Measurements from ENCODE around the gene GTF2A1L. TPM values are rescaled to one million over a fixed set of nuclear protein-coding genes. Genes with fewer than 3 reads are reported as not detected.

GTF2A1L gene, protein sequence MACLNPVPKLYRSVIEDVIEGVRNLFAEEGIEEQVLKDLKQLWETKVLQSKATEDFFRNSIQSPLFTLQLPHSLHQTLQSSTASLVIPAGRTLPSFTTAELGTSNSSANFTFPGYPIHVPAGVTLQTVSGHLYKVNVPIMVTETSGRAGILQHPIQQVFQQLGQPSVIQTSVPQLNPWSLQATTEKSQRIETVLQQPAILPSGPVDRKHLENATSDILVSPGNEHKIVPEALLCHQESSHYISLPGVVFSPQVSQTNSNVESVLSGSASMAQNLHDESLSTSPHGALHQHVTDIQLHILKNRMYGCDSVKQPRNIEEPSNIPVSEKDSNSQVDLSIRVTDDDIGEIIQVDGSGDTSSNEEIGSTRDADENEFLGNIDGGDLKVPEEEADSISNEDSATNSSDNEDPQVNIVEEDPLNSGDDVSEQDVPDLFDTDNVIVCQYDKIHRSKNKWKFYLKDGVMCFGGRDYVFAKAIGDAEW
- not detected for total RNA-seq (ENCODE audit: unreplicated experiment)
- long read RNA-seq: 0 reads

DNA sequence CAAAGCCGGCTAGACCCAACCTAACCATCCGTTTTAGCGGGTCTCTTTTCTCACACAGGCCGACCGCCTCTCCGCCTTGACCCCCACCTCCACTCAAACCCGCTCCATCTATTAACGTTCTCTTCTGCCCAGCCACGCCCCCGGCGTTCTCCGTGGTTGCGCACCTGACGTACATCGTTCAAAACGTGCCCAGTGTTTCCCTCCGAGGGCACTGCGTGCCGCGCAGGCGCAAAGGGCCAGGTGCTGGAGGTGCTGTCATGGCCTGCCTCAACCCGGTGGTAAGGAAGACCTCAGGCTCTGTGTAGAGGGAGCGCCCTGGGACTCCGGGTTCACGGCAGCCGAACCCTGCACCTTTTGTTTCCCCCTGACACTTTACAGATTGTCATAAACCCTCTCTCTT lies at the start of gene GTF2A1L:
Gene GTF2A1L, plus strand, starts transcription at position 239 of the 400 bp plus-strand sequence. Its CDS starts 19 bp downstream, at position 258.
- no peaks in the 10 kb centered on the region for H3K4me1 Mint-ChIP-seq (ENCODE audit: unreplicated experiment)
- H3K27ac Mint-ChIP-seq (ENCODE audit: unreplicated experiment): no peak within 1 kb of the TSS
- no peak for DNase-seq (ENCODE audit: low spot score)
- H3K9me3 Mint-ChIP-seq (ENCODE audit: unreplicated experiment): no peaks in the 10 kb centered on the region
- H3K4me3 Mint-ChIP-seq (ENCODE audit: unreplicated experiment): no peak within 1 kb of the TSS
- TF ChIP-seq, protein P1, sequence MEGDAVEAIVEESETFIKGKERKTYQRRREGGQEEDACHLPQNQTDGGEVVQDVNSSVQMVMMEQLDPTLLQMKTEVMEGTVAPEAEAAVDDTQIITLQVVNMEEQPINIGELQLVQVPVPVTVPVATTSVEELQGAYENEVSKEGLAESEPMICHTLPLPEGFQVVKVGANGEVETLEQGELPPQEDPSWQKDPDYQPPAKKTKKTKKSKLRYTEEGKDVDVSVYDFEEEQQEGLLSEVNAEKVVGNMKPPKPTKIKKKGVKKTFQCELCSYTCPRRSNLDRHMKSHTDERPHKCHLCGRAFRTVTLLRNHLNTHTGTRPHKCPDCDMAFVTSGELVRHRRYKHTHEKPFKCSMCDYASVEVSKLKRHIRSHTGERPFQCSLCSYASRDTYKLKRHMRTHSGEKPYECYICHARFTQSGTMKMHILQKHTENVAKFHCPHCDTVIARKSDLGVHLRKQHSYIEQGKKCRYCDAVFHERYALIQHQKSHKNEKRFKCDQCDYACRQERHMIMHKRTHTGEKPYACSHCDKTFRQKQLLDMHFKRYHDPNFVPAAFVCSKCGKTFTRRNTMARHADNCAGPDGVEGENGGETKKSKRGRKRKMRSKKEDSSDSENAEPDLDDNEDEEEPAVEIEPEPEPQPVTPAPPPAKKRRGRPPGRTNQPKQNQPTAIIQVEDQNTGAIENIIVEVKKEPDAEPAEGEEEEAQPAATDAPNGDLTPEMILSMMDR (IDR thresholded peaks at IDR 0.05; ENCODE audit: unreplicated experiment): no peak
- peaks cover 1% of the 10 kb centered on the region for H3K27me3 Mint-ChIP-seq (ENCODE audit: unreplicated experiment)
- peaks cover 5% of the 10 kb centered on the region for H3K36me3 Mint-ChIP-seq (ENCODE audit: low read depth, unreplicated experiment)

DNA sequence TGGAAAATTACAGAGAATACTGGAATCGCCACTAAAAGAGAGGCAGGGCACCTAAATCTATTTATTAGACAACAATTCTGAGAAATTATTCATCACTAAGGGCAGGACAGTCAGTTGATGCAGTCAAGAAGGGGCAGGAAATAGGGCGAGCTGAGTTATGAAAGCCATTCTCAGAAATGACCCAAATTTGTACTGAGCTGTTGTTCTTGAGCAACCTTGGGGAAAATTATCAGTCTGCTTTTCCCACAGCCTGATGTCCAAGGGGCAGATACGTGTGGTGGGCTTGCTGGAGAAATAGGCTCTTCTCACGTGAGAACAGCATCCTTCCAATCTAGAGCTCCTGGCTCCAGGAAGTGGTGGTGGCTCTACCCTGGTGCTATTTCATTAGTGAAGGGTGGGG lies 49.1 kb upstream of the GTF2A1L start:
- TF ChIP-seq, protein P1 (IDR thresholded peaks at IDR 0.05; ENCODE audit: unreplicated experiment): no peak
- no peaks in the 10 kb centered on the region for H3K9me3 Mint-ChIP-seq (ENCODE audit: unreplicated experiment)
- no peaks in the 10 kb centered on the region for H3K27me3 Mint-ChIP-seq (ENCODE audit: unreplicated experiment)
- H3K36me3 Mint-ChIP-seq (ENCODE audit: low read depth, unreplicated experiment): no peaks in the 10 kb centered on the region
- H3K27ac Mint-ChIP-seq (ENCODE audit: unreplicated experiment): no peak overlapping the region
- no peak for DNase-seq (ENCODE audit: low spot score)
- no peak overlapping the region for H3K4me3 Mint-ChIP-seq (ENCODE audit: unreplicated experiment)
- no peaks in the 10 kb centered on the region for H3K4me1 Mint-ChIP-seq (ENCODE audit: unreplicated experiment)

DNA sequence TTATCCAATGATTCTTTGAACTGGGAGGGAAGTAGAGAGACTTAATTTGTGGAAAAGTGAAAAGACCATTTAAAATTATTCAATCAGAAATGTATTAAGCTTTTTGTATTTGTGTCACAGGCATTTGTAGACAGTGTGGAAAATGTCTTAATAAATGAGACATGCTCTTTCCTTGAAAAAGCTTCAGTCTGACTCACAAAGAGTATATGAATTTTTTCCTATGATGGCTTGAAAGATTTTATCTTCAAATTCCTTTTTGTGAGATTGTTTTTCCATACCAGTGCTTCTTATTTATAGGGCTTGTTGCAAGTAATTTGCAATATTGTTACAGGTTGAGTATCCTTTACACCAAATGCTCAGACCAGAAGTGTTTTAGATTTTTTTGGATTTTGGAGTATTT lies 48.2 kb upstream of the GTF2A1L start:
- Mint-ChIP-seq H3K9me3 (ENCODE audit: unreplicated experiment) (no peaks in the 10 kb centered on the region), H3K4me3 (ENCODE audit: unreplicated experiment) (no peak overlapping the region), H3K36me3 (ENCODE audit: low read depth, unreplicated experiment) (no peaks in the 10 kb centered on the region), H3K27me3 (ENCODE audit: unreplicated experiment) (no peaks in the 10 kb centered on the region), H3K4me1 (ENCODE audit: unreplicated experiment) (no peaks in the 10 kb centered on the region), H3K27ac (ENCODE audit: unreplicated experiment) (no peak overlapping the region)
- DNase-seq (ENCODE audit: low spot score): no peak
- TF ChIP-seq, protein P1 (IDR thresholded peaks at IDR 0.05; ENCODE audit: unreplicated experiment): no peak

DNA sequence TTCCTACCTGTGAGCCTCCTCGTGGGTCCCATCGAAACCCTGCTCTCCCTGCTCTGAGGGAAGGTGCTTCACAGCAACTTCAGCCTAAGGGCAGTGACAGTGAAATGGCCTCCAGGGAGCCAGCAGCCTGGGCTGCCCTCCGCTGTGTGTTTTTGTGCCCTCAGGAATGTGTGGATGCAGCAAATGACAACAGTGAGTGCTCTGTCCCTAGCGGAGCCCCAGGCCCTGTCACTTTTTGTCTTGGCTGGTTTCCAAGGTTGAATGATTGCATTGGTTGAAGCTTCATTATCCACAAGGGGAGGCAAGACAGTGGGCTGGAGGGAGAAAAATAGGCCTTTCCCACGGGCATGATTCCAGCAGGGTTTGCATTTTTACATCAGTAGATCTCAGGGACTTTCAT lies 44.8 kb upstream of the GTF2A1L start:
- H3K36me3 Mint-ChIP-seq (ENCODE audit: low read depth, unreplicated experiment): no peaks in the 10 kb centered on the region
- H3K4me3 Mint-ChIP-seq (ENCODE audit: unreplicated experiment): no peak overlapping the region
- no peaks in the 10 kb centered on the region for H3K9me3 Mint-ChIP-seq (ENCODE audit: unreplicated experiment)
- TF ChIP-seq, protein P1 (IDR thresholded peaks at IDR 0.05; ENCODE audit: unreplicated experiment): no peak
- no peak overlapping the region for H3K27ac Mint-ChIP-seq (ENCODE audit: unreplicated experiment)
- no peak for DNase-seq (ENCODE audit: low spot score)
- H3K4me1 Mint-ChIP-seq (ENCODE audit: unreplicated experiment): no peaks in the 10 kb centered on the region
- H3K27me3 Mint-ChIP-seq (ENCODE audit: unreplicated experiment): no peaks in the 10 kb centered on the region
